AG04449 (cell line): ENCODE measurements around the gene ROCK2.

ENCODE experiments used
- CTCF ChIA-PET: fragments of 350-600 bp; formaldehyde crosslinking; extraction: SDS; loops from one replicate; lab custom pipeline; 2021; ENCODE audit warnings: antibody characterized with exemption; lab: Yijun Ruan, JAX
- POLR2A ChIA-PET: fragments of 400-600, 350-600 bp; formaldehyde crosslinking; extraction: SDS; loops from one replicate; lab custom pipeline; 2020; ENCODE audit warnings: antibody characterized with exemption, inconsistent platforms; lab: Yijun Ruan, JAX
- DNase-seq: peaks from one replicate; pipeline ENCODE4 v3.0.0-alpha.2; 2010; ENCODE audit warnings: low read depth, low spot score
- H3K4me3 ChIP-seq: 2 replicates; pipeline ENCODE4 v1.5.1; 2011; ENCODE audit warnings: low read depth, mild to moderate bottlenecking, control low read depth, low read length
- CTCF ChIP-seq: IDR thresholded peaks from one replicate; pipeline ENCODE4 v1.5.1; 2011; ENCODE audit warnings: mild to moderate bottlenecking, moderate library complexity, low read length, control low read depth, inconsistent platforms; ENCODE audit not compliant: insufficient read depth; ENCODE audit errors: missing control alignments

The ROCK2 gene

GRCh38 chr2:11365096-11365879, 20.9 kb upstream of the ROCK2 start:
- CTCF ChIA-PET, result interaction anchor here (1.2 kb wide), 1 partner anchor 9 kb away, joined by 3 read pairs; no protein-coding TSS in a partner anchor
- POLR2A ChIA-PET, result no interaction called here
- no peak overlapping the region for H3K4me3 ChIP-seq
- no peak for DNase-seq
- no peak for TF ChIP-seq CTCF

GRCh38 chr2:11364565-11364887, 20.1 kb upstream of the ROCK2 start:
- no peak for TF ChIP-seq CTCF
- no peak overlapping the region for H3K4me3 ChIP-seq
- ChIA-PET CTCF (interaction anchor here (1.2 kb wide), 1 partner anchor 10 kb away, joined by 3 read pairs; no protein-coding TSS in a partner anchor), POLR2A (no interaction called here)
- no peak for DNase-seq

- CTCF ChIA-PET, result interaction anchor here (1.2 kb wide), 1 partner anchor 11 kb away, joined by 3 read pairs; no protein-coding TSS in a partner anchor
- no peak overlapping the region for H3K4me3 ChIP-seq
- DNase-seq, result no peak
- no peak for TF ChIP-seq CTCF
- POLR2A ChIA-PET, result no interaction called here
Observed at GRCh38 chr2:11363868-11364564, 19.6 kb upstream of the ROCK2 start.

GRCh38 chr2:11359865-11360264, 15.4 kb upstream of the ROCK2 start:
- no peak for TF ChIP-seq CTCF
- DNase-seq, result no peak
- ChIA-PET POLR2A (no interaction called here), CTCF (interaction anchor here (1.1 kb wide), 1 partner anchor 12 kb away, joined by 3 read pairs; no protein-coding TSS in a partner anchor)
- no peak overlapping the region for H3K4me3 ChIP-seq

- ChIA-PET POLR2A (interaction anchor here (0.6 kb wide), 1 partner anchor 16 kb away, joined by 3 read pairs; no protein-coding TSS in a partner anchor), CTCF (no interaction called here)
- DNase-seq, result no peak
Observed at GRCh38 chr2:11357428-11357972, 13.1 kb upstream of the ROCK2 start.

More at GRCh38 chr2:11357428-11357972, 13.1 kb upstream of the ROCK2 start:
- no peak for TF ChIP-seq CTCF
- no peak overlapping the region for H3K4me3 ChIP-seq
